Measurements from ENCODE around the gene SMURF1.

SMURF1 gene

GRCh38 chr7:99116144-99116543 lies 27.8 kb downstream of the SMURF1 start:
- DNase-seq, result no peak
- no peak for TF ChIP-seq CTCF (IDR thresholded peaks at IDR 0.05; ENCODE audit: low read depth, low read length)
- no peaks in the 10 kb centered on the region for H3K36me3 ChIP-seq
- no peaks in the 10 kb centered on the region for H3K27me3 ChIP-seq (ENCODE audit: insufficient read depth, low read depth, severe bottlenecking)
- no peaks in the 10 kb centered on the region for H3K9me3 ChIP-seq (ENCODE audit: severe bottlenecking)
- H3K4me3 ChIP-seq (ENCODE audit: low read depth, low read length), result no peak overlapping the region
- no peak overlapping the region for H3K27ac ChIP-seq

GRCh38 chr7:99115379-99115778 lies 28.5 kb downstream of the SMURF1 start:
- Histone ChIP-seq H3K9me3 (ENCODE audit: severe bottlenecking) (no peaks in the 10 kb centered on the region), H3K36me3 (no peaks in the 10 kb centered on the region), H3K27me3 (ENCODE audit: insufficient read depth, low read depth, severe bottlenecking) (no peaks in the 10 kb centered on the region), H3K27ac (no peak overlapping the region), H3K4me3 (ENCODE audit: low read depth, low read length) (no peak overlapping the region)
- TF ChIP-seq CTCF (IDR thresholded peaks at IDR 0.05; ENCODE audit: low read depth, low read length), result no peak
- no peak for DNase-seq

GRCh38 chr7:99112979-99113378 lies 30.9 kb downstream of the SMURF1 start:
- Histone ChIP-seq H3K27me3 (ENCODE audit: insufficient read depth, low read depth, severe bottlenecking) (no peaks in the 10 kb centered on the region), H3K36me3 (no peaks in the 10 kb centered on the region), H3K27ac (no peak overlapping the region), H3K9me3 (ENCODE audit: severe bottlenecking) (no peaks in the 10 kb centered on the region), H3K4me3 (ENCODE audit: low read depth, low read length) (no peak overlapping the region)
- no peak for TF ChIP-seq CTCF (IDR thresholded peaks at IDR 0.05; ENCODE audit: low read depth, low read length)
- DNase-seq, result no peak

GRCh38 chr7:99112097-99112496 lies 31.8 kb downstream of the SMURF1 start:
- Histone ChIP-seq H3K27me3 (ENCODE audit: insufficient read depth, low read depth, severe bottlenecking) (no peaks in the 10 kb centered on the region), H3K9me3 (ENCODE audit: severe bottlenecking) (no peaks in the 10 kb centered on the region), H3K4me3 (ENCODE audit: low read depth, low read length) (no peak overlapping the region), H3K36me3 (no peaks in the 10 kb centered on the region), H3K27ac (no peak overlapping the region)
- no peak for TF ChIP-seq CTCF (IDR thresholded peaks at IDR 0.05; ENCODE audit: low read depth, low read length)
- DNase-seq, result no peak

GRCh38 chr7:99111591-99111990 lies 32.3 kb downstream of the SMURF1 start:
- TF ChIP-seq CTCF (IDR thresholded peaks at IDR 0.05; ENCODE audit: low read depth, low read length), result no peak
- Histone ChIP-seq H3K27me3 (ENCODE audit: insufficient read depth, low read depth, severe bottlenecking) (no peaks in the 10 kb centered on the region), H3K27ac (no peak overlapping the region), H3K36me3 (no peaks in the 10 kb centered on the region), H3K4me3 (ENCODE audit: low read depth, low read length) (no peak overlapping the region), H3K9me3 (ENCODE audit: severe bottlenecking) (no peaks in the 10 kb centered on the region)
- DNase-seq, result no peak
